WTC11 (cell line): ENCODE results near the gene CFAP251. TPM values are rescaled to one million over a fixed set of nuclear protein-coding genes. Genes with fewer than 3 reads are reported as not detected.
"Not testable (repeated sequence)": the region's sequence is repeated elsewhere in the genome, so short reads cannot be mapped to it uniquely, and the experiment has no call there.

Experiments used
- ATAC-seq: fragments of 200-7000 bp; cut with Tn5 transposase; 2 replicates; pipeline ENCODE4 v1.10.0; 2021; ENCODE audit warnings: mild to moderate bottlenecking, moderate library complexity
- CTCF ChIA-PET: fragments of 300-600 bp; sonication (Branson Sonifier 250); formaldehyde crosslinking; loops from one replicate; lab custom pipeline; 2021; ENCODE audit warnings: antibody characterized with exemption; lab: Charles Lee
- POLR2A ChIA-PET: fragments of 350-600 bp; sonication (Branson Sonifier 250); formaldehyde crosslinking; loops from one replicate; lab custom pipeline; 2021; ENCODE audit warnings: antibody characterized with exemption; lab: Charles Lee
- DNase-seq: peaks from one replicate; pipeline ENCODE4 v3.0.0; 2021; ENCODE audit warnings: low spot score
- H3K27ac Mint-ChIP-seq: 2 replicates; pipeline ENCODE4 v1.8.0; 2021; ENCODE audit warnings: mixed read lengths
- H3K27me3 Mint-ChIP-seq: 2 replicates; pipeline ENCODE4 v1.8.0; 2021; ENCODE audit warnings: low read depth, mild to moderate bottlenecking, moderate library complexity, mixed read lengths
- H3K36me3 Mint-ChIP-seq: 2 replicates; pipeline ENCODE4 v1.8.0; 2021; ENCODE audit warnings: mixed read lengths
- H3K4me1 Mint-ChIP-seq: 2 replicates; pipeline ENCODE4 v1.8.0; 2022; ENCODE audit warnings: mixed read lengths
- H3K4me3 Mint-ChIP-seq: 2 replicates; pipeline ENCODE4 v1.8.0; 2021; ENCODE audit warnings: mild to moderate bottlenecking, moderate library complexity, mixed read lengths
- H3K9me3 Mint-ChIP-seq: 2 replicates; pipeline ENCODE4 v1.8.0; 2021; ENCODE audit warnings: mixed read lengths
- AFF4 ChIP-seq: sonication (generic); formaldehyde crosslinking; IDR thresholded peaks from 2 replicates; pipeline ENCODE4 v1.8.1; 2023; ENCODE audit warnings: mild to moderate bottlenecking, missing genetic modification reagents, borderline replicate concordance
- ATF3 ChIP-seq: sonication (generic); formaldehyde crosslinking; conservative IDR thresholded peaks from 2 replicates; pipeline ENCODE4 v1.8.1; 2022; ENCODE audit warnings: mild to moderate bottlenecking, missing genetic modification reagents
- CDX4 ChIP-seq: fragments of 250-450 bp; sonication (Bioruptor Pico); IDR thresholded peaks from 2 replicates; pipeline ENCODE4 v1.9.0; 2021; ENCODE audit warnings: moderate library complexity, mild to moderate bottlenecking, inconsistent platforms, borderline replicate concordance
- ESRRA ChIP-seq: sonication (generic); formaldehyde crosslinking; IDR thresholded peaks from 2 replicates; pipeline ENCODE4 v1.8.1; 2022; ENCODE audit warnings: mild to moderate bottlenecking, missing genetic modification reagents, borderline replicate concordance
- FOXK1 ChIP-seq: sonication (generic); formaldehyde crosslinking; IDR thresholded peaks from 2 replicates; pipeline ENCODE4 v1.8.0; 2022; ENCODE audit warnings: mild to moderate bottlenecking, moderate library complexity, missing genetic modification reagents
- GTF2I ChIP-seq: fragments of 250-450 bp; sonication (Bioruptor Pico); conservative IDR thresholded peaks from 2 replicates; pipeline ENCODE4 v1.4.0; 2021; ENCODE audit warnings: mild to moderate bottlenecking
- JAZF1 ChIP-seq: fragments of 250-450 bp; sonication (Bioruptor Pico); IDR thresholded peaks from 2 replicates; pipeline ENCODE4 v1.9.0; 2021; ENCODE audit warnings: moderate library complexity, mild to moderate bottlenecking, inconsistent platforms
- NFYB ChIP-seq: sonication (generic); formaldehyde crosslinking; conservative IDR thresholded peaks from 2 replicates; pipeline ENCODE4 v1.8.0; 2022; ENCODE audit warnings: low read depth, missing genetic modification reagents
- PRRX2 ChIP-seq: fragments of 250-450 bp; sonication (Bioruptor Pico); IDR thresholded peaks from 2 replicates; pipeline ENCODE4 v1.8.0; 2021; ENCODE audit warnings: mild to moderate bottlenecking
- STAT6 ChIP-seq: sonication (generic); formaldehyde crosslinking; conservative IDR thresholded peaks from 2 replicates; pipeline ENCODE4 v1.8.1; 2023; ENCODE audit warnings: mild to moderate bottlenecking, low read depth, missing genetic modification reagents, moderate library complexity
- ZNF219 ChIP-seq: sonication (generic); formaldehyde crosslinking; IDR thresholded peaks from 2 replicates; pipeline ENCODE4 v1.8.0; 2023; ENCODE audit warnings: missing genetic modification reagents, mild to moderate bottlenecking, borderline replicate concordance
- ZNF317 ChIP-seq: sonication (generic); formaldehyde crosslinking; IDR thresholded peaks from 2 replicates; pipeline ENCODE4 v1.8.1; 2023; ENCODE audit warnings: low read depth, mild to moderate bottlenecking, moderate library complexity, missing genetic modification reagents, borderline replicate concordance
- ZNF416 ChIP-seq: fragments of 250-450 bp; sonication (Bioruptor Pico); IDR thresholded peaks from 2 replicates; pipeline ENCODE4 v1.9.0; 2021; ENCODE audit warnings: mild to moderate bottlenecking, inconsistent platforms
- total RNA-seq: library from RNA; stranded (reverse); gene quantifications from 3 replicates; pipeline ENCODE4 v1.2.3, GENCODE V29; 2021

Gene CFAP251
- total RNA-seq, 1 experiment from 2014 or later, result 3.1 TPM

GRCh38 chr12:121875582-121875981, 42.8 kb upstream of the CFAP251 start:
- H3K27me3 Mint-ChIP-seq, result no peaks in the 10 kb centered on the region
- ChIA-PET POLR2A (no interaction called here), CTCF (interaction anchor here (1.2 kb wide), 1 partner anchor 81 kb away, joined by 3 read pairs; no protein-coding TSS in a partner anchor)
- DNase-seq (no peak), ATAC-seq (no peak)
- no peaks in the 10 kb centered on the region for H3K9me3 Mint-ChIP-seq
- H3K4me1 Mint-ChIP-seq, result no peaks in the 10 kb centered on the region
- no peak for TF ChIP-seq FOXK1 (CRISPR knock-in tag)
- no peak for TF ChIP-seq ZNF317 (CRISPR knock-in tag)
- TF ChIP-seq ATF3 (CRISPR knock-in tag), result no peak
- H3K27ac Mint-ChIP-seq, result no peak overlapping the region
- no peaks in the 10 kb centered on the region for H3K36me3 Mint-ChIP-seq
- H3K4me3 Mint-ChIP-seq, result no peak overlapping the region

GRCh38 chr12:121876080-121876447, 42.3 kb upstream of the CFAP251 start:
- H3K27ac Mint-ChIP-seq, H3K9me3 Mint-ChIP-seq, CTCF ChIA-PET, POLR2A ChIA-PET, ATAC-seq, H3K4me3 Mint-ChIP-seq, H3K4me1 Mint-ChIP-seq, H3K27me3 Mint-ChIP-seq, DNase-seq, H3K36me3 Mint-ChIP-seq: not testable (repeated sequence)

GRCh38 chr12:121883315-121883660, 35.1 kb upstream of the CFAP251 start:
- Mint-ChIP-seq H3K4me3 (no peak overlapping the region), H3K4me1 (peaks cover 18% of the 10 kb centered on the region), H3K27ac (no peak overlapping the region), H3K27me3 (peaks cover 11% of the 10 kb centered on the region)
- POLR2A ChIA-PET, result interaction anchor here (0.5 to 0.6 kb wide), 2 partner anchors 79 to 406 kb away, joined by 4 to 5 read pairs; no protein-coding TSS in a partner anchor
- peak; percentile 20 for DNase-seq
- no peak for TF ChIP-seq PRRX2 (CRISPR knock-in tag)
- TF ChIP-seq ZNF416 (CRISPR knock-in tag), result no peak
- no peak for TF ChIP-seq ZNF219 (CRISPR knock-in tag)
- TF ChIP-seq NFYB (CRISPR knock-in tag), result peak; percentile 36
- TF ChIP-seq STAT6 (CRISPR knock-in tag), result no peak
- TF ChIP-seq JAZF1, result no peak
- TF ChIP-seq, all 79 proteins: peak for 1
- Mint-ChIP-seq H3K9me3 (peaks cover 3% of the 10 kb centered on the region; the same call in 1 of the 2 replicates), H3K36me3 (no peaks in the 10 kb centered on the region)
- CTCF ChIA-PET, result interaction anchor here (0.7 to 1.7 kb wide), 4 partner anchors 35 to 89 kb away, joined by 3 to 6 read pairs (median 4); partner anchors contain the start of gene CFAP251
- peak; percentile 97 for ATAC-seq

GRCh38 chr12:121885129-121885528, 33.3 kb upstream of the CFAP251 start:
- H3K9me3 Mint-ChIP-seq, H3K36me3 Mint-ChIP-seq, DNase-seq, H3K4me3 Mint-ChIP-seq, H3K27ac Mint-ChIP-seq, POLR2A ChIA-PET, ATAC-seq: not testable (repeated sequence)
- CTCF ChIA-PET, result interaction anchor here (5.1 kb wide), 1 partner anchor 91 kb away, joined by 68 read pairs; the partner anchor contains the start of gene RHOF
- peaks cover 25% of the 10 kb centered on the region for H3K4me1 Mint-ChIP-seq
- H3K27me3 Mint-ChIP-seq, result peaks cover 22% of the 10 kb centered on the region

- H3K9me3 Mint-ChIP-seq, result peaks cover 5% of the 10 kb centered on the region; the same call in 1 of the 2 replicates
- CTCF ChIA-PET, result interaction anchor here (0.7 to 5.1 kb wide), 15 partner anchors 9 to 197 kb away, joined by 3 to 68 read pairs (median 4); partner anchors contain the start of genes CFAP251, MLXIP, RHOF and SETD1B
- peaks cover 26% of the 10 kb centered on the region for H3K27me3 Mint-ChIP-seq
Observed at GRCh38 chr12:121888083-121888477, 30.3 kb upstream of the CFAP251 start.

More at GRCh38 chr12:121888083-121888477, 30.3 kb upstream of the CFAP251 start:
- TF ChIP-seq ESRRA (CRISPR knock-in tag), result no peak
- no peak for TF ChIP-seq AFF4 (CRISPR knock-in tag)
- TF ChIP-seq CDX4 (CRISPR knock-in tag), result no peak
- TF ChIP-seq GTF2I (CRISPR knock-in tag), result peak; percentile 86
- TF ChIP-seq, all 79 proteins: peak for 1
- peaks cover 23% of the 10 kb centered on the region for H3K4me1 Mint-ChIP-seq
- DNase-seq (no peak), ATAC-seq (no peak)
- H3K36me3 Mint-ChIP-seq, result no peaks in the 10 kb centered on the region
- H3K27ac Mint-ChIP-seq, result peak overlapping the region; percentile 92
- H3K4me3 Mint-ChIP-seq, result peak overlapping the region; percentile 95
- POLR2A ChIA-PET, result interaction anchor here (0.6 to 1.7 kb wide), 8 partner anchors 26 to 105 kb away, joined by 3 to 8 read pairs (median 3); partner anchors contain the start of gene RHOF
